Measurements from ENCODE around the gene SLC35D2. TPM values are rescaled to one million over a fixed set of nuclear protein-coding genes. Genes with fewer than 3 reads are reported as not detected.

The SLC35D2 gene
- polyA plus RNA-seq, 1 donor from 2014 or later, result 0.07 TPM

GRCh38 chr9:96391021-96391765 is 7.7 kb upstream of the SLC35D2 start:
- Histone ChIP-seq H3K27ac (ENCODE audit: low read length) (no peak overlapping the region), H3K27me3 (ENCODE audit: insufficient read depth, low read depth, low read length) (no peaks in the 10 kb centered on the region), H3K79me2 (replicated peaks; ENCODE audit: insufficient read depth, low read length) (no peaks in the 10 kb centered on the region), H2AFZ (ENCODE audit: low read depth, low read length) (no peak overlapping the region), H3K4me2 (ENCODE audit: low read length) (no peak overlapping the region), H3K4me3 (ENCODE audit: low read length) (no peak overlapping the region), H3K9ac (ENCODE audit: low read length) (no peak overlapping the region), H3K9me2 (ENCODE audit: insufficient read depth, low read length) (no peaks in the 10 kb centered on the region), H4K20me1 (ENCODE audit: insufficient read depth) (no peaks in the 10 kb centered on the region), H3F3A (ENCODE audit: insufficient read depth, low read length, poor library complexity, severe bottlenecking) (no peaks in the 10 kb centered on the region), H3K9me3 (ENCODE audit: low read length) (no peaks in the 10 kb centered on the region), H3K36me3 (ENCODE audit: insufficient read depth, low read length) (no peaks in the 10 kb centered on the region)
- TF ChIP-seq EZH2 (IDR thresholded peaks at IDR 0.05; ENCODE audit: borderline replicate concordance, insufficient read depth, low read length, poor library complexity, severe bottlenecking) (no peak), RAD21 (conservative IDR thresholded peaks at IDR 0.05) (no peak), CTCF (IDR thresholded peaks at IDR 0.05; ENCODE audit: poor library complexity, severe bottlenecking) (no peak), MXI1 (conservative IDR thresholded peaks at IDR 0.05; ENCODE audit: poor library complexity, severe bottlenecking) (no peak), TAF1 (IDR thresholded peaks at IDR 0.05; ENCODE audit: low read depth) (no peak), POLR2AphosphoS5 (IDR thresholded peaks at IDR 0.05) (no peak), SMC3 (conservative IDR thresholded peaks at IDR 0.05; ENCODE audit: poor library complexity) (no peak), EP300 (conservative IDR thresholded peaks at IDR 0.05; ENCODE audit: poor library complexity, severe bottlenecking) (no peak)
- TF ChIP-seq, protein P1, sequence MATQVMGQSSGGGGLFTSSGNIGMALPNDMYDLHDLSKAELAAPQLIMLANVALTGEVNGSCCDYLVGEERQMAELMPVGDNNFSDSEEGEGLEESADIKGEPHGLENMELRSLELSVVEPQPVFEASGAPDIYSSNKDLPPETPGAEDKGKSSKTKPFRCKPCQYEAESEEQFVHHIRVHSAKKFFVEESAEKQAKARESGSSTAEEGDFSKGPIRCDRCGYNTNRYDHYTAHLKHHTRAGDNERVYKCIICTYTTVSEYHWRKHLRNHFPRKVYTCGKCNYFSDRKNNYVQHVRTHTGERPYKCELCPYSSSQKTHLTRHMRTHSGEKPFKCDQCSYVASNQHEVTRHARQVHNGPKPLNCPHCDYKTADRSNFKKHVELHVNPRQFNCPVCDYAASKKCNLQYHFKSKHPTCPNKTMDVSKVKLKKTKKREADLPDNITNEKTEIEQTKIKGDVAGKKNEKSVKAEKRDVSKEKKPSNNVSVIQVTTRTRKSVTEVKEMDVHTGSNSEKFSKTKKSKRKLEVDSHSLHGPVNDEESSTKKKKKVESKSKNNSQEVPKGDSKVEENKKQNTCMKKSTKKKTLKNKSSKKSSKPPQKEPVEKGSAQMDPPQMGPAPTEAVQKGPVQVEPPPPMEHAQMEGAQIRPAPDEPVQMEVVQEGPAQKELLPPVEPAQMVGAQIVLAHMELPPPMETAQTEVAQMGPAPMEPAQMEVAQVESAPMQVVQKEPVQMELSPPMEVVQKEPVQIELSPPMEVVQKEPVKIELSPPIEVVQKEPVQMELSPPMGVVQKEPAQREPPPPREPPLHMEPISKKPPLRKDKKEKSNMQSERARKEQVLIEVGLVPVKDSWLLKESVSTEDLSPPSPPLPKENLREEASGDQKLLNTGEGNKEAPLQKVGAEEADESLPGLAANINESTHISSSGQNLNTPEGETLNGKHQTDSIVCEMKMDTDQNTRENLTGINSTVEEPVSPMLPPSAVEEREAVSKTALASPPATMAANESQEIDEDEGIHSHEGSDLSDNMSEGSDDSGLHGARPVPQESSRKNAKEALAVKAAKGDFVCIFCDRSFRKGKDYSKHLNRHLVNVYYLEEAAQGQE (IDR thresholded peaks at IDR 0.05; ENCODE audit: borderline replicate concordance), result no peak

- Histone ChIP-seq H3K4me3 (ENCODE audit: low read length) (no peak overlapping the region), H3K9me3 (ENCODE audit: low read length) (no peaks in the 10 kb centered on the region), H3K4me2 (ENCODE audit: low read length) (no peak overlapping the region), H2AFZ (ENCODE audit: low read depth, low read length) (no peak overlapping the region), H3K27me3 (ENCODE audit: insufficient read depth, low read depth, low read length) (peaks cover 9% of the 10 kb centered on the region), H3F3A (ENCODE audit: insufficient read depth, low read length, poor library complexity, severe bottlenecking) (no peaks in the 10 kb centered on the region), H3K9ac (ENCODE audit: low read length) (no peak overlapping the region), H3K27ac (ENCODE audit: low read length) (no peak overlapping the region), H3K9me2 (ENCODE audit: insufficient read depth, low read length) (no peaks in the 10 kb centered on the region), H3K79me2 (replicated peaks; ENCODE audit: insufficient read depth, low read length) (no peaks in the 10 kb centered on the region), H4K20me1 (ENCODE audit: insufficient read depth) (no peaks in the 10 kb centered on the region), H3K36me3 (ENCODE audit: insufficient read depth, low read length) (no peaks in the 10 kb centered on the region)
- TF ChIP-seq RAD21 (conservative IDR thresholded peaks at IDR 0.05), result no peak
Measured at GRCh38 chr9:96388144-96388543, 4.6 kb upstream of the SLC35D2 start.
